ENCODE data around the gene OR12D2.
"Not testable (repeated sequence)": the region's sequence is repeated elsewhere in the genome, so short reads cannot be mapped to it uniquely, and the experiment has no call there.

Gene OR12D2

GRCh38 chr6:29395331-29395730 lies at the start of gene OR12D2:
OR12D2 (plus strand) TSS chr6:29395631; CDS start chr6:29396700, 1,069 bp downstream.
- no peak for DNase-seq

- DNase-seq: not testable (repeated sequence)
These were observed 46.1 kb upstream of the OR12D2 start for GRCh38 chr6:29349348-29349747.

GRCh38 chr6:29354980-29355379 lies 40.5 kb upstream of the OR12D2 start:
- no peak for DNase-seq

GRCh38 chr6:29355603-29356002 lies 39.8 kb upstream of the OR12D2 start:
- DNase-seq: no peak

- no peak for DNase-seq
These were observed 26.7 kb upstream of the OR12D2 start, which contains the start of gene OR5V1 for GRCh38 chr6:29368765-29369164. OR5V1 (minus strand) TSS chr6:29368865; CDS start chr6:29356195, 12,670 bp downstream.

- DNase-seq: no peak
These were observed 20.2 kb upstream of the OR12D2 start, which contains the start of gene OR12D3 for GRCh38 chr6:29375191-29375590. OR12D3 (minus strand) TSS chr6:29375291; CDS start chr6:29375287, 4 bp downstream.

- no peak for DNase-seq
These were observed 19.4 kb upstream of the OR12D2 start for GRCh38 chr6:29376003-29376402.

GRCh38 chr6:29388533-29388932 lies 6.9 kb upstream of the OR12D2 start:
- no peak for DNase-seq

- no peak for DNase-seq
These were observed 4.1 kb downstream of the OR12D2 start for GRCh38 chr6:29399525-29399924.

- no peak for DNase-seq
These were observed 8.4 kb downstream of the OR12D2 start for GRCh38 chr6:29403801-29404200.

GRCh38 chr6:29414588-29414987 lies 19.2 kb downstream of the OR12D2 start, which contains the start of gene OR12D1:
OR12D1 (plus strand) TSS chr6:29414928.
- DNase-seq: no peak

- no peak for DNase-seq
These were observed 24.1 kb downstream of the OR12D2 start for GRCh38 chr6:29419516-29419915.

GRCh38 chr6:29424168-29424567 lies 28.7 kb downstream of the OR12D2 start:
- no peak for DNase-seq

GRCh38 chr6:29424575-29424974 lies 29.1 kb downstream of the OR12D2 start:
- DNase-seq: no peak

- no peak for DNase-seq
These were observed 29.6 kb downstream of the OR12D2 start for GRCh38 chr6:29425075-29425474.

- no peak for DNase-seq
These were observed 31.2 kb downstream of the OR12D2 start for GRCh38 chr6:29426654-29427053.

- DNase-seq: not testable (repeated sequence)
These were observed 41.3 kb downstream of the OR12D2 start for GRCh38 chr6:29436730-29437129.

GRCh38 chr6:29439006-29439405 lies 43.6 kb downstream of the OR12D2 start, which contains the start of gene OR10C1:
OR10C1 (plus strand) TSS chr6:29439306; CDS start chr6:29440016, 710 bp downstream.
- no peak for DNase-seq

- no peak for DNase-seq
These were observed 47.3 kb downstream of the OR12D2 start for GRCh38 chr6:29442719-29443118.

GRCh38 chr6:29444031-29444430 lies 48.6 kb downstream of the OR12D2 start:
- not testable (repeated sequence) for DNase-seq
